DND-41 (cell line): ENCODE data around the gene FAM193A.

Experiments used
- ATAC-seq: fragments of 200-7000 bp; cut with Tn5 transposase; 3 replicates; pipeline ENCODE4 v1.9.1; 2021; ENCODE audit warnings: low read depth; ENCODE audit not compliant: insufficient read depth
- DNase-seq: peaks from one replicate; pipeline ENCODE4 v3.0.0-alpha.2; 2020
- H2AFZ ChIP-seq: 2 replicates; pipeline ENCODE4 v1.6.0; 2012; ENCODE audit warnings: low read depth, low read length
- H3K27ac ChIP-seq: 2 replicates; pipeline ENCODE4 v1.5.1; 2012; ENCODE audit warnings: low read length, inconsistent platforms
- H3K27me3 ChIP-seq: fragments of 200-600 bp; sonication (generic); 2 replicates; pipeline ENCODE4 v1.6.0; 2012; ENCODE audit warnings: low read length, mild to moderate bottlenecking, inconsistent platforms; ENCODE audit not compliant: insufficient read depth, poor library complexity
- H3K36me3 ChIP-seq: 2 replicates; pipeline ENCODE4 v1.5.1; 2012; ENCODE audit warnings: low read length, inconsistent platforms; ENCODE audit not compliant: insufficient read depth
- H3K4me1 ChIP-seq: 2 replicates; pipeline ENCODE4 v1.5.1; 2012; ENCODE audit warnings: mild to moderate bottlenecking, low read length; ENCODE audit not compliant: insufficient read depth
- H3K4me2 ChIP-seq: 2 replicates; pipeline ENCODE4 v1.6.0; 2012; ENCODE audit warnings: mild to moderate bottlenecking, moderate library complexity, low read length, inconsistent platforms; ENCODE audit not compliant: insufficient read depth
- H3K4me3 ChIP-seq, 2 experiments: fragments of 200-600 bp in 1 of 2; shearing (Covaris generic) in 1 of 2; 2 replicates each; pipeline ENCODE4 v1.5.1; 2012 to 2016; ENCODE audit warnings: inconsistent platforms in 2 of 2, low read length in 2 of 2, mild to moderate bottlenecking in 2 of 2, low read depth in 1 of 2, moderate library complexity in 1 of 2
- H3K79me2 ChIP-seq: 2 replicates; pipeline ENCODE4 v1.6.0; 2012; ENCODE audit warnings: low read length, inconsistent platforms; ENCODE audit not compliant: insufficient read depth
- H3K9ac ChIP-seq: 2 replicates; pipeline ENCODE4 v1.6.0; 2012; ENCODE audit warnings: low read depth, mild to moderate bottlenecking, inconsistent platforms, low read length, moderate library complexity
- H3K9me3 ChIP-seq: 2 replicates; pipeline ENCODE4 v1.5.1; 2012; ENCODE audit warnings: low read length, moderate library complexity, mild to moderate bottlenecking, inconsistent platforms; ENCODE audit not compliant: insufficient read depth, severe bottlenecking
- H4K20me1 ChIP-seq: 2 replicates; pipeline ENCODE4 v1.6.0; 2012; ENCODE audit warnings: low read length; ENCODE audit not compliant: insufficient read depth
- CTCF ChIP-seq: IDR thresholded peaks from 2 replicates; pipeline ENCODE4 v1.5.1; 2012; ENCODE audit warnings: borderline replicate concordance, low read length, moderate library complexity, mild to moderate bottlenecking; ENCODE audit not compliant: poor library complexity, severe bottlenecking; ENCODE audit errors: extremely low read depth
- EZH2 ChIP-seq: IDR thresholded peaks from 3 replicates; pipeline ENCODE4 v1.6.1; 2012; ENCODE audit warnings: borderline replicate concordance, low read depth, mild to moderate bottlenecking, moderate library complexity, low read length, inconsistent platforms; ENCODE audit not compliant: severe bottlenecking

FAM193A gene

GRCh38 chr4:2765832-2766526 lies 229.5 kb downstream of the FAM193A start:
- no peaks in the 10 kb centered on the region for H3K79me2 ChIP-seq
- no peak for ATAC-seq

GRCh38 chr4:2767046-2767704 lies 230.7 kb downstream of the FAM193A start:
- Histone ChIP-seq H2AFZ (no peak overlapping the region), H3K36me3 (no peaks in the 10 kb centered on the region), H3K4me1 (peaks cover 11% of the 10 kb centered on the region), H3K9ac (no peak overlapping the region), H3K27ac (no peak overlapping the region), H3K4me3 (no peak overlapping the region), H3K27me3 (no peaks in the 10 kb centered on the region), H3K79me2 (no peaks in the 10 kb centered on the region), H4K20me1 (no peaks in the 10 kb centered on the region), H3K9me3 (no peaks in the 10 kb centered on the region), H3K4me2 (no peak overlapping the region)
- TF ChIP-seq CTCF (no peak), EZH2 (no peak)
- DNase-seq, result no peak
- no peak for ATAC-seq

More at GRCh38 chr4:2765832-2766526, 229.5 kb downstream of the FAM193A start:
- Histone ChIP-seq H4K20me1 (no peaks in the 10 kb centered on the region; the same call in 1 of the 2 replicates), H3K9ac (no peak overlapping the region), H3K36me3 (no peaks in the 10 kb centered on the region), H3K27me3 (no peaks in the 10 kb centered on the region), H2AFZ (no peak overlapping the region), H3K4me2 (no peak overlapping the region), H3K27ac (no peak overlapping the region), H3K4me1 (peaks cover 6% of the 10 kb centered on the region), H3K9me3 (no peaks in the 10 kb centered on the region), H3K4me3 (no peak overlapping the region)
- TF ChIP-seq CTCF, result no peak
- TF ChIP-seq EZH2, result no peak
- no peak for DNase-seq

GRCh38 chr4:2767705-2768074 lies 231.2 kb downstream of the FAM193A start:
- Histone ChIP-seq H3K9me3 (no peaks in the 10 kb centered on the region), H3K4me3 (no peak overlapping the region), H3K4me1 (peaks cover 11% of the 10 kb centered on the region), H3K9ac (no peak overlapping the region), H3K36me3 (no peaks in the 10 kb centered on the region), H4K20me1 (no peaks in the 10 kb centered on the region), H3K4me2 (no peak overlapping the region), H3K27ac (no peak overlapping the region), H2AFZ (no peak overlapping the region), H3K79me2 (no peaks in the 10 kb centered on the region), H3K27me3 (no peaks in the 10 kb centered on the region)
- DNase-seq, result no peak
- TF ChIP-seq CTCF (no peak), EZH2 (no peak)
- no peak for ATAC-seq
